GM19395 (cell line): Measurements from ENCODE around the gene DBNL.

ENCODE experiments used
- ATAC-seq: cut with Tn5 transposase; IDR thresholded peaks from one replicate; pipeline ENCODE4 v1.9.1; 2021; ENCODE audit warnings: mild to moderate bottlenecking, moderate library complexity; ENCODE audit not compliant: unreplicated experiment

Gene DBNL

DNA sequence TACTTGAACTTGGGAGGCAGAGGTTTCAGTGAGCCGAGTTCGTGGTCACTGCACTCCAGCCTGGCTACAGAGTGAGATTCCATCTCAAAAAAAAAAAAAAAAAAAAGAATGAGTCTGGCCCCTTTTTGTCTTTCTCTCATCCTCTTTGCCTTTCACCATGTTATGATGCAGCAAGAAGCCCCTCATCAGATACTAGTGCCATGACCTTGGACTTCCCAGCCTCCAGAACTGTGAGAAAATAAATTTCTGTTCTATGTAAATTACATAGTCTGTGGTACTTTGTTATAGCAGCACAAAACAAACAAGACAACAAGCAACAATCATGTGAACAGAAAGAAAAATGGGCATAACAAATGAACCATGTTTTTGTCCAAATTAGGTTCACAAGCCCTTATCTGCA is 2.3 kb upstream of the DBNL start:
- ATAC-seq = no peak

DNA sequence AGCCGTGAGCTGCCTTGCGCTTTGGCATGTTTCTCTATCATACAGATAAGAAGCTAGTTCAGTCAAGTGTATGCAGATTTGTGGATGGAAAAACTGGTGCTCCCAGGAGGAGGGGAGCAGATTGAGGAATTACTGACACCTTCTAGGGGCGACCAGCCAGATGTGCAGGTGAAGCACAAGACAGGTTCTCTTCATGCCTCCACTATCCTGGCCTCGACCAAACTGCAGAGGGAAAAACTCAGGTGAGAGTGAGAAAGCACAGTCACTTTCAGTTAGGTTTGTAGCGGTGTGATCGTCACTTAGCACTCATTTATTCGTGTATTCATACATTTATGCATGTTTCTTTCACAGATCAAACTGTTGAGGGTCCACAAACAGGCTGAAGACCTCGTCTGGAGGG is 600 bp upstream of the DBNL start:
- ATAC-seq = no peak

DNA sequence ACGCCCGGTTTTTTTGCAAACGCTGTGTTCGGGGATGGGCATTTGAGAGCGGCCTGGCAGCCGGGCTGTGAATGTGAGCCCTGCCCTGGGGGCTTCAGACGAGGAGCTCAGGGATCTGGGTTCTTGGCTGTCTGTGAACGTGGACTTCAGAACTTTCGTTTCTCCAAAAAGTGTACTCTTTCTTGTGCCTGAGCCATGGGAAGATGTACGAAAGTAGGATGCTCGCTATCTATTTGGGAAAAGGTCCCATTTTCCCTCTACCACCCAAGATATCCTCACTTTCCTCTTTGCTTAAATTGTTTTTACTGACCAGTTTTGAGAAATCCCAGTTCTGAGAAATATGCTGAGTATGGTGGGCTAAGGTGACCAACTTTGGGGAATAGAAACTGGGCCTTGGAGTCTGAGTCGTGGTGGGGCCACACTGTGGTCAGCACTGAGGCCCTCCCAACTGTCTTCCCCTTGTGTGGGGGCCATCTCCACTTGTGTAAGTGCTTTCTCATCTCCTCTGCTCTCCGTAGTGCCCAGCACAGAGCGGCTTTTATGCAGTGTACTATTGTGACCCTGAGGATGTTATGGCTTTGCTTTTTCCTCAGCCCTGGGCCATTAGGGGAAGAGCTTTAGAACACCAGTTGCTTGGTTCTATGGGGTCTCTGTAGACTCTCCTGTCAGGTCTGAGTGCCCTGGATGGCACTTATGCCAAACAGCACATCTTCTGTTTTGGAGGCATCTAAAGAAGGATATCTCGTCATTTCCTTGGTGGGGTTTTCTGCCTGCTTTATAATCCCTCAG is 918 bp downstream of the DBNL start:
- no peak for ATAC-seq

DNA sequence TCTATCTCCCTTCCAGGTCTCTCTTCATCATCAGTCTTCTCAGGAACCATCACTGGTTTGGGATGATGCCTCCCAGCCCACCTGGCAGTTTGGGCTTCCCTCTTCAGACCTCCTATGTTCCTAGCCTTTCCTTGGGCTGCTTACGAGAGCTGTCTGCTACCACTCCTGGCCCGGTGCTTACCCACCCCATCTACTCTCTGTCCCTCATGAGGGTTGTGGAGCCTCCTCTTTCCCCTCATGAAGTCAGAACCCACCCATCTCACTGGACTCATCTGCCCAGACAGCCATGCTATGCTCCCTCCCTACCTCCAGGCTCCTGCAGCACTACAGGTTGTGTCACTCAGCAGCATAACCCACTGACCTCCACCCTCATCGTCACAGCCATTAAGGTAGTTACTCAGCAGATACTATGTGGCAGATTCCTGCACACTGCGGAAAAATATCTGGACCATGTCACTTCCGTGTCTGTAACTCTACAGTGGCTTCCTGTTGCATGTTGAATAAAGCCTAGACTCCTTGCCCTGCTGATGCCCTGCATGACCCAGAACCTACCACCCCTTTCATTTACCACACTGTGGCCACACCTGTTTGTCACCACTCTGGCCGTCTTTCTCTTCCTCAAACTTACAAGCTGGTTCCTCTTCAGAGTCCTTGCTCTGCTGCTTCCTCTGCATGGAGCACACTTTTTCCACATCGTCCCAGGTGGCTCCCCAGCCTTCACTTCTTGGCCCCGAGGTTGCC is 2.0 kb downstream of the DBNL start:
- ATAC-seq = peak; percentile 65

DNA sequence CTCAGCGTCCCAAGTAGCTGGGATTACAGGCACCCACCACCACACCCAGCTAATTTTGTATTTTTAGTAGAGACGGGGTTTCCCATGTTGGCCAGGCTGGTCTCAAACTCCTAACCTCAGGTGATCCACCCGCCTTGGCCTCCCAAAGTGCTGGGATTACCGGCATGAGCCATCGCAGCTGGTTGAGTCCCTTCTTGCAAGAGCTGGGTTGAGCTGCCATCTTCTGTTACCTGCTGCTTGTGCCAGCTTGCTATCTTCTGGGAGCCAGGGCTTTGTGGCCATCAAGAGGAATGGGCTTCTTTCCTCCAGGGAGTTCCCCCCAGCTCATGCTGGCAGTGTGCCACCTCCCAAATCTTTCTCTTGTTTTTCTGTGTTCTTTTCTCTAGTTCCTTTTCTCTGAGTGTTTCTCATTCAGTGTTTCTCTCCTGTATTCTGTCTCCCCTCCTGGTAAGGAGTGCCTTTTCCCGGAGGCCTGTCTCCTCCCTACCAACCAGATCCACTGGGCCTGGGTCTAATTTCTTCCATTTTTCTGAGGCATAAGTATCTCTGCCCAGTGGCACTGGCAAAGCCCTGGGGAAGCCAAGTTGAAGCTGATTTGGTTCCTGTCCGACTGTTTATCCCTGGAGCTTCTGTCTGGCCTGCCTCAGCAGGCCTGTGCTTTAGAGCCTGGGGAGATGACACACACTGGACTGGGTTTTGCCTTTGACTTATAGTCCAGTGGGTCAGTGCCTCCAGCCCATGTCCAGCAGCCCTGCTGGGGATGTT is 3.7 kb downstream of the DBNL start:
- no peak for ATAC-seq

DNA sequence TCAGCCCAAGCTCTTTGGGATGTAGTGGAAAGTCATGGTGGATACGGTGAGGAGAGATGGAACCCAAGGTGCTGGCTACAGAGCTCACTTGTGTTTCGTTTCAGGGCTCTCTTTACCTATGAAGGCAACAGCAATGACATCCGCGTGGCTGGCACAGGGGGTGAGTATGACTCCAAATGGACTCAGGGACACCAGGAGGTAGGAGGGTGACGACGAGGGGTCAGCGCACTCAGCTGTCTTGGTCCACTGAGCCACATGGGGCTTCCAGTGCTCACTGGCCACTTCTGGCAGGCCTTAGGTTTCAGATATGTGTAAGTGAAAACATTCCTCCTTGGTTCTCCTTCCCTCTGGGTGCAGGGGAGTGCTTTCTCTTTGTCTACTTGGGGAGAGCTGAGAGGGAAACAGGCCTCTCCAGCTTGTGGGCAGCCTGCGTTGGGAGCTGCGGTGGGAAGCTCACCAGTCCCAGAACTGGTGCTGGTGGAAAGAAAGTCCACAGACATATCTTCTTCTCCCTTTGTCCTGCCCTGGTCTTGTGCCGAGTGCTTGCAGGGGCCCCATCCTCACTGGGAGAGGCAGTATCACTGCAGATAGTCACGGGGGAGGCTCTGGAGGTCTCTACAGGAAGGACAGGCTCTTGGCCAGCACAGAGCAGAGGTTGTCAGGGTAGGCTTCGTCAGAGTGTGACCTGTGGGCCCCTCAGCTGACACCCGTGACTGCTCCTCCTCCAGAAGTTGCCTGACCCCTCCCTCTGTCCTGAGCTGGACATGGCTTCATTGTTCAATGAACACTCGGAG is 5.8 kb downstream of the DBNL start:
- no peak for ATAC-seq

DNA sequence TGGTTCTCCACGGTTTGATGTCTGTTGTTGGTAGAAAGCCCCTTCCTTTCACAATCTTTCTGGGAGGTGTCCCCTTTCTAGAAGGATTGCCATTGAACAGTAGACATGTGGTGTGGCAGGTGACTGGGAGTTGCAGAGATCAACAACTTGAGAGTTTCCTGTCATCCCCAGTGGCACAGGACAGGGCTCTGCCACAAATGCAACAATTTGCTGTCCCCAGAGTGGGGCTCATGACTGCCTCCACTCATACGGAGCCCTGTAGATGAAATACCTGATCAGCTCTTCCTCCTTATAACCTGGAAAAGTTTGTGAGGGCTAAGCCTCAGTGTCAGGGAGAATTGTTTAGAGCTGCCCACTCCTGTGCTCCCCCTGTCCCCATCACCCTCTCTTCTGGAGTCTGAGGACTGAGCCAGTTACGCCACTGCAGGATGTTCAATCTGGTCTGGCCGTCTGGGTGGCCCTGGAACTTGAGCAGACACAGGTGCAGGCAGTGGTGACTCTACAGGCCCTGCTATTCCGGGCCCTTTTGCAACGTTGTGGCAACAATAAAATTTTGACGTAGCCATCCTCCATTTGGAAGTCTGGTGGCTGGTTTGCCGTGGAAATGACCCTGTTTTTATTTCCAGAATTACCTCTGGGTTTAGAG is 6.5 kb downstream of the DBNL start:
- ATAC-seq = no peak

DNA sequence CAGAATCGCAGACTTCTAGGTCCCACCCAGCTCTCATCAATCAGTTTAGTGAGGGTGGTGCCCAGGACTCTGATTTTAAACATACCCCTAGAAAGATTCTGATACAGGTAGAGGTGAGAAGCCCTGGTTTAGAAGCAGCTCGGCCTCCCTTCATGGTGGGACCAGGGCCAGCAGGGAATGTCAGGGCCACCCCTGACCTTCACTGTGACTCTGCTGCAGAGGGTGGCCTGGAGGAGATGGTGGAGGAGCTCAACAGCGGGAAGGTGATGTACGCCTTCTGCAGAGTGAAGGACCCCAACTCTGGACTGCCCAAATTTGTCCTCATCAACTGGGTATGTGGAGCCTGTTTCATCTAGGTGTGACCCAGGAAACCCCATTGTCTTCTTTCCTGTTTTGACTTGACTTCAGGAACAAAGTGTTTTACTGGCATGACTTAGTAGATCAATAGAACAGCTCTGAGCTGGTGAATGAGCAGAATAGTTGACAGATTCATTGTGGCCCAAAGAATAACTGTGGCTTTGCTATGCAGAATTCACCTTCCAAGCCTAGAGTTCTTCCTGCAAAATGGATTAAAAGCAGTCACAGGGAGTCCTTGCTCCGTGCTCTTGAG is 7.2 kb downstream of the DBNL start:
- ATAC-seq = no peak

DNA sequence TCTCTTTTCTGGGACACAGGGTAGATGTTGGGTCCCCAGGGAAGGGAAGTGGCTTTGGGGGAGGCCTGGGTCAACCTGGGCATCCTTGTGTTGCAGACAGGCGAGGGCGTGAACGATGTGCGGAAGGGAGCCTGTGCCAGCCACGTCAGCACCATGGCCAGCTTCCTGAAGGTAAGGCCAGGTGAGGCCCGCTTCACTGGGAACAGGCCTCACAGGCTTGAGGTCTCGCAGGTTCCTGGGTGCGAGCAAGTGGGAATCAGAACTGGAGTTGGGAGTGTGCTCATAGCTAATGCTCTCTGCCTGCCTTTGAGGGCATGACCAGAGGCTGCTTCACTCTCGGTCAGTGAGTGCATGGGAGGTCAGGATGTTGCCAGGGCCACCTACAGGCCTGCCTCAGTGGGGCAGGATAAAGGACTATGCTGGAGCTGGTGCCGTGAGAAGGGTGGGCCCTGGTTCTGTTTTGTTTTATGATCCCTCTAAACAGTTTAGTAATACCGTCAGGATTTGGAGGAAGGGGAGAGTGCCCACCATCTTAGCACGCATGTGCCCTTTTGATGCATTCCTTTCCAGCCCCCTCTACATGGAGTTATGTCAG is 8.4 kb downstream of the DBNL start:
- ATAC-seq = no peak

DNA sequence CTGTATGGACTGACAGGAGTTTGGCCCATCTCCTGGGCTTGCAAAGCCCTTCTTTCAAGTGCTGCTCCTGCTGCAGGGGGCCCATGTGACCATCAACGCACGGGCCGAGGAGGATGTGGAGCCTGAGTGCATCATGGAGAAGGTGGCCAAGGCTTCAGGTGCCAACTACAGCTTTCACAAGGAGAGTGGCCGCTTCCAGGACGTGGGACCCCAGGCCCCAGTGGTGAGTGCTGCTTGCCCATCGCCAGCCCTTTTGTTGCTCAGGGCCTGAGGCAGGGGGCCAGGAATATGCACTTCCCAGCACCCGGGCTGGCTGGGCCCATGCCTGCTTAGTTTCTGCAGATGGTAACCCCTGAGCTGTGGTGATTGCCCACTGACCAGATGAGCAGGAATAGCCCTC is 12.2 kb downstream of the DBNL start:
- ATAC-seq = no peak

DNA sequence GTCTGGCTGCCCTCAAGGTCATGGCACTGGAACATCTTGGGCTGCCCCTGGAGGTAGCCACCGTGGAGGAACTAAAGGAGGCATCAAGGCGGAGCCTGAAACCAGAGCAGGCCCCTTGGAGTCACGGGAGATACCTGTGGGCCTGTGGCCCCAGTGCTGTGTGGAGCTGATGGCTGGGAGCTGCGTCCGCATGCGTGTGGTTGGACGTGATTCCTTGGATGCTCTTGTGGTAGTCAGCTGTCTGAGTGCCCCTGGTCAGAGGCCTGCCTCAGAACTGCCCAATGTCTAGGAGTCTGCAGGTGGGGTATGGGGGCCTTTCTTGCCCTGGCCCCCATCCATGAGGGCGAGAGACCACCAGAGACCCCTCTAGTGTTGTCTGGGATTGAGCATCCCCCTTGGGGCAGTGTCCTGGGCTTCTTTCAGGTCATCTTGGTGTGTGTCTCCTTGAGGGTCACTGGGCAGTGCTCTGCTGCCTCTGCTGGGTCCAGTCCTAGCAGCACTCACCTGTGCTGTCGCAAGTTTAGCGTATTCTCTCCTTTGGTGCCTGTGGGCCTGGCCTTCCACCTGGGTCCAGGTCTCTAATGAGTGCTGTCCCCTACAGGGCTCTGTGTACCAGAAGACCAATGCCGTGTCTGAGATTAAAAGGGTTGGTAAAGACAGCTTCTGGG is 12.8 kb downstream of the DBNL start:
- ATAC-seq = no peak

DNA sequence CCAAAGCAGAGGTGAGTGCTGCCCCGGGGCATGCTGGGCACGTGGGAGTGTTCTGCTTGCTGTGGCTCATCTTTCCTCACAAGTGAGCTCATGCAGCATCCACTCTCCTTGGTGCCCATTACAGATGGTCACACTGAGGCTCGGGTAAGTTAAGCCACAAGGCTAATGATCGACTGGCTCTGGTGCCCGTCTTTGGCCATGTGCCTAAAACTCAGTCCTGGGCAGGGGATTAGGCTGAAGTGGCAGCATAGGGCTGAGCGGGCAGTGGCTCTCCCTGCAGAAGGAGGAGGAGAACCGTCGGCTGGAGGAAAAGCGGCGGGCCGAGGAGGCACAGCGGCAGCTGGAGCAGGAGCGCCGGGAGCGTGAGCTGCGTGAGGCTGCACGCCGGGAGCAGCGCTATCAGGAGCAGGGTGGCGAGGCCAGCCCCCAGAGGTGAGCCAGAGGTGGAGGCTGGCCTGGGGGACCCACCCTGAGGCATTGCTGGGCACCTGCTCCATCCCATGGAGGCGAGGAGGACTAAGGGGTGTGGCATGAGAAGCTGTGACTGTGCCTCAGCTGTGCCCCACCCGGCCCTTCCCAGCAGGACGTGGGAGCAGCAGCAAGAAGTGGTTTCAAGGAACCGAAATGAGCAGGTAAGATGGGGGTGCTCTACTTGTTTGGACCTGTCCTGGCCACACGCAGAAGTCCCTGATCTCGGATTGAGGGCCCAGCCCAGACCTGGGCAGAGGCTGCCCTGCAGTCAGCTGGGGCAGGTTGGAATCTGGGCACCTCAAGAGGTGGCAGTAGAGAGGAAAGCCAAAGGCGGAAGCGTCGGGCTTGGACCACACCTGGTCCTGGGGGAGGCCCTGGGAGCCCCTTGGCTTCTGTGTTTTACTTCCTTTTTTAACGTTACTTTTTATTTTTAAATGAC is 13.6 kb downstream of the DBNL start:
- no peak for ATAC-seq

DNA sequence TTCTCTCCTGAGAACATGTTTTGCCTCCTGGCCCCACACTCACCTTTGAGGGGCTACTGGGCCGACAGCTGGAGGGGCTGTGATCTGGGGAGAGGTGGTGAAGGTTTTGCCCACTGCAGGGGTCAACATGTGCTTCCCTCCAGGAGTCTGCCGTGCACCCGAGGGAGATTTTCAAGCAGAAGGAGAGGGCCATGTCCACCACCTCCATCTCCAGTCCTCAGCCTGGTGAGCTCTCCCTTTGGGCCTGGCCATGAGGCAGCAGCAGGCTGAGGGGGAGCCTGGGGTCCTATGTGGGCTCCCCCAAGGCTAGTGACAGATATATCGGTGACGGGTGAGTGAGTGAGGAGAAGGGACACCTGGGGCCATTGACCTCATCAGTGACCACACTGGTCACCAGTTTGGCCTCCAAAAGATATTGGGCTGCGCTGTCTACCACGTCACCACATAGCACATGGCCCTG is 14.3 kb downstream of the DBNL start:
- no peak for ATAC-seq

DNA sequence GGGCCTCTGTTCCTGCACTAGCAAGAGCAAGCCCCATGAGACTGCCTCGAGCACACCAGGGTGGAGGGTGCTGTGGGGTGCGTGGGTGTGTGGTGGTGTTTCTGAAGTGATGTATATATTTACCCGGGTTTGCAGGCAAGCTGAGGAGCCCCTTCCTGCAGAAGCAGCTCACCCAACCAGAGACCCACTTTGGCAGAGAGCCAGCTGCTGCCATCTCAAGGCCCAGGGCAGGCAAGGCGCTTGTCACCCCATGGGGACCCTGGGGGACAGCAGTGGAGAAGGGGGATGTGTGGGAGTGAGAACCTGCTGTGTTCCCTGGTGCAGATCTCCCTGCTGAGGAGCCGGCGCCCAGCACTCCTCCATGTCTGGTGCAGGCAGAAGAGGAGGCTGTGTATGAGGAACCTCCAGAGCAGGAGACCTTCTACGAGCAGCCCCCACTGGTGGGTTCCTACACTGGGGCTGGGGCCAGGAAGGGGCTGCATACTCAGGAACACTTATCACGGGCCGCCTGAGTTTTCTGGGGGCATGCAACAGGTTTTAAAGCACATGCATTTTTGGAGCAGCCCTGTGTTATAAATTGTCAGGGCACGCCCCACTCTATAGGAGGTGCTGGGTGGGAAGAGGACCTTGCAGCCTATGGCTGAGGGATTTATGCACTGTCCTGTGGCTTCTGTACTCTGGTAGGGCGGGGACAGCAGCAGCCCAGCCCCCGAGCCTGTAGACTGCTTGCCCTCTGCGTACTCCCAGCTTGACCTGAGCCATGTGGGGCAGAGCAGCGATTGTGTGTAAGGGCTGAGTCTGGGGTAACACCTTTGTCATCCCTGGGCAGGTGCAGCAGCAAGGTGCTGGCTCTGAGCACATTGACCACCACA is 15.0 kb downstream of the DBNL start:
- no peak for ATAC-seq

DNA sequence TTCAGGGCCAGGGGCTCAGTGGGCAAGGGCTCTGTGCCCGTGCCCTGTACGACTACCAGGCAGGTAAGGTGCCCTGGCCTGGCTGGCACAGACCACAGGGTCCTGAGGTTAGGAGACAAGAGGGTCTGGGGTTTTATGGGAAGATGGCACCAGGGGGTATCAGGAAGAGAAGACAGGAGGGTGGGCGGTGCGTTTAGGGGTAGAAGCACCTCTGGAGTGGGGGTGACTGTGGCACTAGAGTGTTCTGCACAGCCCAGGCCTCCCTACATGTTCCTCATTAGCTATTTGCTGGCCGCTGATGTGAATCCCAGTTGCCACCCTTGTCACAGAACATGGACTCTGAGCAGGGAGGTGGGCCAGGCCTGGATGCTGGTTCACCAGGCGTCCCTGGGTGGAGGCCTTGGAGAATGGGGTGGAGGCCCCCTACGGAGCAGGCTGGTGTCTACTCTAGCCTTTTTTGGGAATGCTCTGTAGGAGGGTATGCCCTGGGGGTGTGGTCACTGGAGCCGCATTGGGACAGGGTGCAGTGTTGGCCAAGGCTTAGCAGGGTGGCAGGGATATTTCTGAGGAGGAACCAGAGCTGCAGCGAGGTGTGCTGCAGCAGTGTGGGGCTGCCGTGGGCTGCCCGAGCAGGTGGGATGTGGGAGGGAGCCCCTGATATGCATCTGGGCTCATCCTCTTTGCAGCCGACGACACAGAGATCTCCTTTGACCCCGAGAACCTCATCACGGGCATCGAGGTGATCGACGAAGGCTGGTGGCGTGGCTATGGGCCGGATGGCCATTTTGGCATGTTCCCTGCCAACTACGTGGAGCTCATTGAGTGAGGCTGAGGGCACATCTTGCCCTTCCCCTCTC is 15.8 kb downstream of the DBNL start:
- ATAC-seq = no peak
